CD8-positive, alpha-beta memory T cell (primary cell): ENCODE data around the gene SMLR1. TPM values are rescaled to one million over a fixed set of nuclear protein-coding genes. Genes with fewer than 3 reads are reported as not detected.
A peak's percentile ranks its signal among the peaks of the same experiment; 100 is the strongest.

Experiments used
- CTCF ChIA-PET: fragments of 350-600 bp; sonication (Branson Sonifier 250); formaldehyde crosslinking; loops from one replicate; lab custom pipeline; 2021; ENCODE audit warnings: antibody characterized with exemption; lab: Charles Lee
- POLR2A ChIA-PET: fragments of 350-600 bp; sonication (Branson Sonifier 250); formaldehyde crosslinking; loops from one replicate; lab custom pipeline; 2021; ENCODE audit warnings: antibody characterized with exemption; lab: Charles Lee
- DNase-seq, 5 donors: peaks; one replicate each; pipeline versions ENCODE4 v3.0.0 to v3.0.0-alpha.2; 2020 to 2022; ENCODE audit warnings: mixed read lengths in 1 of 5
- H3K27ac ChIP-seq: one replicate; pipeline ENCODE4 v1.7.0; 2013; ENCODE audit warnings: low read depth, mild to moderate bottlenecking, low read length, moderate library complexity
- H3K27me3 ChIP-seq: 2 replicates; pipeline ENCODE4 v1.7.0; 2013; ENCODE audit warnings: low read length, mild to moderate bottlenecking; ENCODE audit not compliant: insufficient read depth, poor library complexity, severe bottlenecking
- H3K36me3 ChIP-seq: 2 replicates; pipeline ENCODE4 v1.7.0; 2013; ENCODE audit warnings: mild to moderate bottlenecking, low read length, moderate library complexity; ENCODE audit not compliant: insufficient read depth
- H3K4me1 ChIP-seq: 2 replicates; pipeline ENCODE4 v1.7.0; 2013; ENCODE audit warnings: mild to moderate bottlenecking, low read length, moderate library complexity; ENCODE audit not compliant: insufficient read depth
- H3K4me3 ChIP-seq: 2 replicates; pipeline ENCODE4 v1.7.0; 2013; ENCODE audit warnings: mild to moderate bottlenecking, low read length
- H3K9me3 ChIP-seq: 2 replicates; pipeline ENCODE4 v1.7.0; 2013; ENCODE audit warnings: mild to moderate bottlenecking, low read length
- H3K27ac Mint-ChIP-seq, 8 donors: one replicate each; pipeline ENCODE4 v1.8.0; 2020 to 2021; ENCODE audit warnings: mixed read lengths in 8 of 8, mild to moderate bottlenecking in 6 of 8, inconsistent platforms in 3 of 8, moderate library complexity in 3 of 8
- H3K27me3 Mint-ChIP-seq, 2 donors: one replicate each; pipeline ENCODE4 v1.8.0; 2020 to 2021; ENCODE audit warnings: mixed read lengths in 2 of 2, mild to moderate bottlenecking in 1 of 2, moderate library complexity in 1 of 2
- H3K36me3 Mint-ChIP-seq, 3 donors: one replicate each; pipeline ENCODE4 v1.8.0; 2020 to 2021; ENCODE audit warnings: mixed read lengths in 3 of 3, inconsistent platforms in 1 of 3, mild to moderate bottlenecking in 1 of 3
- H3K4me1 Mint-ChIP-seq, 3 donors: one replicate each; pipeline ENCODE4 v1.8.0; 2020 to 2021; ENCODE audit warnings: mixed read lengths in 3 of 3, inconsistent platforms in 1 of 3, mild to moderate bottlenecking in 1 of 3
- H3K4me3 Mint-ChIP-seq, 7 donors: one replicate each; pipeline ENCODE4 v1.8.0; 2020 to 2021; ENCODE audit warnings: mixed read lengths in 7 of 7, mild to moderate bottlenecking in 6 of 7, moderate library complexity in 4 of 7, inconsistent platforms in 2 of 7
- H3K9me3 Mint-ChIP-seq, 5 donors: one replicate each; pipeline ENCODE4 v1.8.0; 2020 to 2022; ENCODE audit warnings: mixed read lengths in 5 of 5, mild to moderate bottlenecking in 3 of 5, moderate library complexity in 2 of 5, inconsistent platforms in 1 of 5
- polyA plus RNA-seq: library from polyadenylated mRNA; unstranded; fragments of 300-500 nt; fragmentation: Illumina TruSeq; gene quantifications from one replicate; pipeline ENCODE4 v1.2.3, GENCODE V29; 2021
- total RNA-seq, 2 experiments: library from RNA; stranded (reverse); gene quantifications; one replicate each; pipeline ENCODE4 v1.2.3, GENCODE V29; 2021

Gene SMLR1
- total and polyA plus RNA-seq, 3 experiments from 2014 or later, result not detected

- CTCF ChIA-PET, result interaction anchor here (0.6 to 1.3 kb wide), 6 partner anchors 8 to 569 kb away, joined by 3 to 4 read pairs (median 3); partner anchors contain the start of gene TMEM200A
- Histone ChIP-seq H3K27me3 (no peaks in the 10 kb centered on the region), H3K36me3 (no peaks in the 10 kb centered on the region), H3K27ac (no peak overlapping the region), H3K4me1 (no peaks in the 10 kb centered on the region), H3K9me3 (no peaks in the 10 kb centered on the region), H3K4me3 (no peak overlapping the region)
- Mint-ChIP-seq H3K27me3 (peaks cover 0 to 3% of the 10 kb centered on the region in 2 donors), H3K4me1 (peaks cover 2 to 13% (median 5%) of the 10 kb centered on the region in 3 donors), H3K4me3 (no peak overlapping the region), H3K36me3 (peaks cover 0 to 4% (median 2%) of the 10 kb centered on the region in 3 donors), H3K9me3 (no peaks in the 10 kb centered on the region), H3K27ac (no peak overlapping the region)
- POLR2A ChIA-PET, result no interaction called here
- no peak for DNase-seq
Observed at GRCh38 chr6:130851026-130851425, 23.8 kb downstream of the SMLR1 start.

DNA sequence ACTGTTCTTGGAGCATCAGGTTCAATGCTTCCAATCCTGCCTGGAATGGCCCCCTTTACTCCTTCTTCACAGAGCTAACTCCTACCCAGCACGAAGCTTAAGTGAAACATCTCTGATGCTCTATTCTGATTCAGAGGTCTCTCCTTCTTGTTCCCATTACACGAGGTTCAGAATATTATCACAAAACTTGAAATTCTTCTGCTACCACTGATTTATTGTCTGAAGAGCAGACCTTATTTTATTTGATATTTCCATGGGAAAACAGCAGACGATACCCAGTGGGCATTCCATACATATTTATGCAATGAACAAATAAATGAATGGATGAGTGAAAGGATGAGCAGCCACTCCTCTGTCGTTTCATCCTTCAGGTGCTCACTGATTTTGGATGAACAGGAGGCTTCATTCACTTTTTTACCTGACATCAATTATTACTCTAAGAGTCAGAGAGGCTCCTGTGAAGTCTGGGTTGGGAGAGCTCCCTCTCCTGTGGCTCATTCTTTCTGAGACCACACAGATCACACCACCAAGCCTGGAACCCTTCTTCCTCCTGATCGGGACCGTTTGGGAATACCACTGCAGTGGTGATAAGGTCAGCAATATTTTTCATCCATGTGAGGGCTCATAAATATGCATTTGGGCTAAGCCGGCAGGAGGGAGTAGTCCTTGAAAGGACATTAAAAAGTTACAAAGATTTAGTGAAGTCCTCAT is 25.8 kb downstream of the SMLR1 start:
- peak overlapping the region in 1 of 8 donors; percentile 29 for H3K27ac Mint-ChIP-seq
- ChIA-PET POLR2A (no interaction called here), CTCF (no interaction called here)
- no peaks in the 10 kb centered on the region for H3K9me3 ChIP-seq
- no peak overlapping the region for H3K4me3 ChIP-seq
- H3K27me3 ChIP-seq, result no peaks in the 10 kb centered on the region
- H3K4me3 Mint-ChIP-seq, result no peak overlapping the region
- H3K4me1 Mint-ChIP-seq, result peaks cover 2 to 13% (median 5%) of the 10 kb centered on the region in 3 donors
- no peaks in the 10 kb centered on the region for H3K9me3 Mint-ChIP-seq
- peaks cover 0 to 3% of the 10 kb centered on the region in 2 donors for H3K27me3 Mint-ChIP-seq
- H3K36me3 ChIP-seq, result no peaks in the 10 kb centered on the region
- H3K36me3 Mint-ChIP-seq, result peaks cover 0 to 4% (median 2%) of the 10 kb centered on the region in 3 donors
- DNase-seq, result no peak
- H3K27ac ChIP-seq, result no peak overlapping the region
- H3K4me1 ChIP-seq, result no peaks in the 10 kb centered on the region

- no peaks in the 10 kb centered on the region for H3K4me1 ChIP-seq
- CTCF ChIA-PET, result no interaction called here
- no peaks in the 10 kb centered on the region for H3K27me3 ChIP-seq
- H3K4me1 Mint-ChIP-seq, result peaks cover 2 to 11% (median 3%) of the 10 kb centered on the region in 3 donors
- no peaks in the 10 kb centered on the region for H3K9me3 ChIP-seq
- POLR2A ChIA-PET, result no interaction called here
- H3K36me3 Mint-ChIP-seq, result peaks cover 0 to 4% (median 2%) of the 10 kb centered on the region in 3 donors
- peak overlapping the region in 2 of 8 donors; percentile 29 to 82 for H3K27ac Mint-ChIP-seq
- H3K36me3 ChIP-seq, result no peaks in the 10 kb centered on the region
- no peak overlapping the region for H3K27ac ChIP-seq
- H3K4me3 Mint-ChIP-seq, result no peak overlapping the region
- DNase-seq, result no peak
- H3K27me3 Mint-ChIP-seq, result peaks cover 0 to 2% of the 10 kb centered on the region in 2 donors
- H3K4me3 ChIP-seq, result no peak overlapping the region
- H3K9me3 Mint-ChIP-seq, result no peaks in the 10 kb centered on the region
Observed at GRCh38 chr6:130853555-130854183, 26.5 kb downstream of the SMLR1 start.

DNA sequence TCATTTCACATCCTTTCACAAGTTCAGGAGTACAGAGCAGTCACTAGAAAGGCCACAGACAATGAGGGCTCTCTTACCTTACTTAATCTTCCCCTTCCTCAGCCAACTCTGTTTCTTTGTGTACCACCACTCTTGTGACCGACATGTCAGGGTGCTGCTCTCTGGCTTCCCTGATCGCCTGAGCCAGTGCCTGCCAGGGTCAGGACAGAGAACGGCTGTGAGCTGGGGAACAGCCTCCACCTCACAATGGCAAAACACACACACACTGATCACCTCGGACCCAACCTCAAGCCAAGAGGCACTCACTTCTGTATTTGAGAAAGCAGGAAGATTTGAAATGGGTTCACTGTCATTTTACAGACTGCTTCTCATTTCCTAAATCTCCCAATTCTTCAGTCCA is 30.8 kb downstream of the SMLR1 start:
- H3K9me3 Mint-ChIP-seq, result no peaks in the 10 kb centered on the region
- H3K36me3 Mint-ChIP-seq, result peaks cover 0 to 4% (median 0%) of the 10 kb centered on the region in 3 donors
- no peak overlapping the region for H3K4me3 Mint-ChIP-seq
- Histone ChIP-seq H3K36me3 (no peaks in the 10 kb centered on the region), H3K27ac (no peak overlapping the region), H3K27me3 (no peaks in the 10 kb centered on the region), H3K4me3 (no peak overlapping the region), H3K4me1 (no peaks in the 10 kb centered on the region), H3K9me3 (no peaks in the 10 kb centered on the region)
- no peaks in the 10 kb centered on the region for H3K4me1 Mint-ChIP-seq
- no peak overlapping the region for H3K27ac Mint-ChIP-seq
- peaks cover 0 to 2% of the 10 kb centered on the region in 2 donors for H3K27me3 Mint-ChIP-seq
- ChIA-PET POLR2A (no interaction called here), CTCF (no interaction called here)
- DNase-seq, result no peak

DNA sequence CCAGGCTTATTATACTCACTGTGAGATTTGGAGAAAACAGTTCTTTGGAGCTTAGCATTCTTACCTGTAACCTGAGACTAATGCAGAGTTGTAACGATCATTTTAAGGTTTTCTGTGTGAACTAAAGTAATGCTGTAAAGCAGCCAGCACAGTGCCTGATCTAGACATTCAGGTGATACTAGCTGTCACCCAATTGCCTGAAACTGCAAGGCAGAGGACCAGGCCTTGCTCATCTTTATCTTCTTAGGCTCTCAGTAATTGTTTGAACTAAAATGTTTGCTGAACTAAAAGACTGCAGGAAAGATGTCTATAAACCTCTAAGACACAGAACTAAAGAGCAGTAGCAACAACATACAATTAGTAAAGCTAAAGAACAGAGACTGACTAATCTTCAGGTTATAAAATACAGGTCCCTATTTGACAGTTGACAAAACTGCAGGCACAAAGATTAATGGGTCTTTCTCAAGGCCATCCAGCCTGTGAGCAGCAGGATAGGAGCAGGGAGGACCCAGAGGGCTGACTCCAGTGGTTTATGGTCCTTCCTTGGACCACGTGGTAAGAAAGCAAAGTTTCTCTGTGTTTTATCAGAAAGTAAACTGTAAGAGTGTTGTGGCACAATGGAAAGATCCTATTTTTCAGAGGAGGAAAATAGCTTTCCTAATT is 31.4 kb downstream of the SMLR1 start:
- Histone ChIP-seq H3K27ac (no peak overlapping the region), H3K9me3 (no peaks in the 10 kb centered on the region), H3K36me3 (no peaks in the 10 kb centered on the region), H3K4me1 (no peaks in the 10 kb centered on the region), H3K4me3 (no peak overlapping the region), H3K27me3 (no peaks in the 10 kb centered on the region)
- ChIA-PET POLR2A (no interaction called here), CTCF (no interaction called here)
- Mint-ChIP-seq H3K27me3 (peaks cover 0 to 2% of the 10 kb centered on the region in 2 donors), H3K9me3 (no peaks in the 10 kb centered on the region), H3K4me3 (no peak overlapping the region), H3K36me3 (peaks cover 0 to 7% (median 0%) of the 10 kb centered on the region in 3 donors), H3K4me1 (no peaks in the 10 kb centered on the region), H3K27ac (no peak overlapping the region)
- no peak for DNase-seq

GRCh38 chr6:130859161-130859867 is 32.1 kb downstream of the SMLR1 start:
- POLR2A ChIA-PET, result interaction anchor here (0.6 to 0.7 kb wide), 2 partner anchors 662 to 832 kb away, joined by 3 to 4 read pairs; no protein-coding TSS in a partner anchor
- no peak overlapping the region for H3K27ac Mint-ChIP-seq
- no peaks in the 10 kb centered on the region for H3K9me3 ChIP-seq
- no peak overlapping the region for H3K27ac ChIP-seq
- H3K27me3 ChIP-seq, result no peaks in the 10 kb centered on the region
- no peak overlapping the region for H3K4me3 Mint-ChIP-seq
- no peaks in the 10 kb centered on the region for H3K4me1 ChIP-seq
- H3K9me3 Mint-ChIP-seq, result no peaks in the 10 kb centered on the region
- no peaks in the 10 kb centered on the region for H3K36me3 ChIP-seq
- H3K36me3 Mint-ChIP-seq, result peaks cover 0 to 8% (median 0%) of the 10 kb centered on the region in 3 donors
- no peaks in the 10 kb centered on the region for H3K4me1 Mint-ChIP-seq
- H3K27me3 Mint-ChIP-seq, result no peaks in the 10 kb centered on the region
- CTCF ChIA-PET, result interaction anchor here (0.9 to 1.1 kb wide), 2 partner anchors 13 to 15 kb away, joined by 3 to 4 read pairs; no protein-coding TSS in a partner anchor
- DNase-seq, result no peak
- H3K4me3 ChIP-seq, result no peak overlapping the region

- H3K27ac ChIP-seq, result no peak overlapping the region
- H3K4me1 ChIP-seq, result no peaks in the 10 kb centered on the region
- CTCF ChIA-PET, result interaction anchor here (0.7 to 1.3 kb wide), 2 partner anchors 10 to 164 kb away, joined by 3 to 5 read pairs; no protein-coding TSS in a partner anchor
- no peak for DNase-seq
- Mint-ChIP-seq H3K4me1 (no peaks in the 10 kb centered on the region), H3K9me3 (no peaks in the 10 kb centered on the region), H3K4me3 (no peak overlapping the region), H3K27me3 (peaks cover 0 to 1% of the 10 kb centered on the region in 2 donors), H3K36me3 (peaks cover 0 to 8% (median 1%) of the 10 kb centered on the region in 3 donors), H3K27ac (no peak overlapping the region)
- POLR2A ChIA-PET, result no interaction called here
- no peaks in the 10 kb centered on the region for H3K36me3 ChIP-seq
- H3K27me3 ChIP-seq, result no peaks in the 10 kb centered on the region
- H3K9me3 ChIP-seq, result no peaks in the 10 kb centered on the region
- no peak overlapping the region for H3K4me3 ChIP-seq
Observed at GRCh38 chr6:130862370-130862769, 35.2 kb downstream of the SMLR1 start.
